Middle frontal gyrus (tissue), 1 donor: ENCODE data around the gene SPDYE4.
"Not testable (repeated sequence)": the region's sequence is repeated elsewhere in the genome, so short reads cannot be mapped to it uniquely, and the experiment has no call there.

ENCODE experiments used
- DNase-seq: peaks from one replicate; pipeline ENCODE4 v3.0.0-alpha.2; 2015; ENCODE audit warnings: low spot score; ENCODE audit errors: extremely low spot score

SPDYE4 gene, protein sequence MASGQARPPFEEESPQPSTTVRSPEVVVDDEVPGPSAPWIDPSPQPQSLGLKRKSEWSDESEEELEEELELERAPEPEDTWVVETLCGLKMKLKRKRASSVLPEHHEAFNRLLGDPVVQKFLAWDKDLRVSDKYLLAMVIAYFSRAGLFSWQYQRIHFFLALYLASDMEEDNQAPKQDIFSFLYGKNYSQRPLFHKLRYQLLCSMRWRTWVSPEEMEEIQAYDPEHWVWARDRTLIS

DNA sequence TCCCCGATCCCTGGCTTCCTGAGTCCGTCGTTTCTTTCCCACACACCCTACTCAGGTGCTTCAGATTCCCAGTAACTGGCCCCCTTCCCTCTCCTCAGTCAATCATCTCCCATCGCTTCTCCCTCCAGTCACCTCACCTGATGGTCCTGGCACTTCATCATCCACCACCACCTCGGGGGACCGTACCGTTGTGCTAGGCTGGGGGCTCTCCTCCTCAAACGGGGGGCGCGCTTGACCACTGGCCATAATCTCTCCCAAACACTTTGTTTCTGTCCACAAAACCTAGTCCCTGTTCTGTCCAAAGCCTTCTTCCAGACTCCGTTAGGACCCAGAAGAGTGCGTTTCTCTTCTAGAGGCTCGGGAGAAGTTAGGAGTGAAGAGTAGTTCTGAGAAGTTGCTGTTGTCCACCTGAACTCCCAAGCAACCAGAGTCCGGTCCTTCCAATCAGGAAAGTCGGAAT is at the start of gene SPDYE4:
Gene SPDYE4, minus strand, starts transcription at position 410 of the 460 bp plus-strand sequence. Its CDS starts 164 bp downstream, at position 246.
- no peak for DNase-seq

- no peak for DNase-seq
Measured at GRCh38 chr17:8806926-8807550, 48.7 kb upstream of the SPDYE4 start.

GRCh38 chr17:8806253-8806925 is 48.0 kb upstream of the SPDYE4 start:
- DNase-seq, result no peak

DNA sequence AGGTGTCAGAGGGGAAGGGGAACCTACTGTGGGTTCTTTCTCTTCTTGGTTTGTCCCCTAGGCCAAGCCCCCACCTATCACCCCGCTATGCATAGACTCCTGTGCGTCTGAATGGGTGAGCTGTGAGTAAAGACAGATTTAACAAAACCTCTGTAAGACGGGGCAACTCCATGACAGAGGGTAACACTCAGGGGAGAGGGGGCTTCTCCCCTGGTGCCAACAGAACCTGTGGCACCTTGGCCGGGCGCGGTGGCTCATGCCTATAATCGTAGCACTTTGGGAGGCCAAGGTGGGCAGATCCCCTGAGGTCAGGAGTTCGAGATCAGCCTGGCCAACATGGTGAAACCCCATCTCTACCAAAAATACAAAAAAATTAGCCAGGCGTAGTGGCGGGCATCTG is 47.0 kb upstream of the SPDYE4 start:
- DNase-seq, result not testable (repeated sequence)

DNA sequence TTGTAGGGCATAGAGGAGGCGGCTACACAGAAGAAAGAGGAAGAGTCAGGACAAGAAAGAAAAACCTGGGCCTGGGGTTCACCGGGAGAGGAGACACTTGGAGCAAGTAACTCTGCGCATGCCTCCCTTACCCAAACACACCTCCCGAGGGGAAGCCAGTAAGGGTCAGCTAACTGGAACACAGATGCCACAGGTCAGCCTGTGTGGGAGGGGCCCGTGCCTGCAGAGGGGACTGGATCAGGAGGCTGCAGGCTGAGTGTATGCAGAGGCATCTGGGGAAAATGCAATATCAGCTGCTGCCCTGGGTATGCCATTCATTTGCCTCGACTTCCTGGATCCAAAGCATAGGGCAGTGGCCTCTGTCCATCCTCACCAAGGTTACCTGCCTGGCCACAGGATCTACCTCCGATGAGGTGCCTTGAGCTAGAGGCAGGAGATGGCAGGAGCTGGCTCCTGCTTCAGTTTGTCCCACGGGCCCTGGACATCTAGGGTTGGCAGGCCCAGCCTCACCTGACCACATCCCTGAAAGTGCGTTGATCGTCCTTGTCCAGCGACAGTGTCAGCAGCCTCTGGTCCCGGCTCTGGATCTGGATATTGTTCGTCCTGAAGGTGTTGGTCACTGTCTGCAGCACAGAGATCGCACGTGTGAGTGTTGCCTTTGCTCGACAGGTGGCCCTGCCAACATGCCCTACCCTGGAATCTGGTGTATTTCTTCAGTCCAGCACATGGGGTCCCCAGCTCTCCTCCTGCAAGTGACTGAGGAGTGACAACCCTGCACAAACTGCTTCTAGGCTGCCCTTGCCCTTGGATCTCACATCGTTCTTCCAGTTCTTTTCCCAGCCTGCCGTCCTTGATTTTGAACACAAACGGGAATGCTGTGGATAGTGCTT is 45.4 kb upstream of the SPDYE4 start:
- no peak for DNase-seq

DNA sequence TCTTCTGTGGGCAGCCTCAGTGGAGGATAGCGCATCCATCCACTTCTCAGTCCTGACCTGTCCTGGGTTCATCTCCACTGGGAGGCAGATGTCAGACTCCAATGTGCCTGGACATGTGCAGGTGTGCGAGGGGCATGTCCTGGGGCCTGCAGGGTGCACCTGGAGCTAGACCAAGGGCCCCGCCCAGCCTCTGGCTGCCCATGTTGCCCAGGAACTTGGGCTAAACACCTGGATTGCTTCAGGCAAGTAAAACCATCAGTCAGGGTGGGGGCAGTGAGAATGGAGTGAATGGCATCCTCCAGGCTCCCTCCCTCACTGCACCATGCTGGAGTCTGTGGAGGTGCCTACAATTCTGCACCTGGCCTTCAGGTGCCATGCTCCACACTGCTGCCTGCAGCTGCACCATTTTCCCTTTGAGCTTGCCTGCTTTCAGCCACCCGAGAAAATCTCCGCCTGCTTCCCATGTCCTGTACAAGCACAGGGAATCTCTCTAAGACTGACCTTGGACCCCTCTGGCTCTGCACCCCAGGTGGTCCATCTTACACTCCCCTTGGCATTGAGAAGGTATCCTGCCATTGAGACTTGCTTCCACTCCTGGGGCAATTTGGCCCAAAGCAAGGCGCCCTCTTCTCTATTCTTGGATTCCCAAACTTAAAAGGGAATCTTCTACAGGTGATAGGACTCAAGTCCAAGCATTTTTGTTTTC is 42.9 kb upstream of the SPDYE4 start:
- no peak for DNase-seq

GRCh38 chr17:8800656-8801055 is 42.3 kb upstream of the SPDYE4 start:
- no peak for DNase-seq

DNA sequence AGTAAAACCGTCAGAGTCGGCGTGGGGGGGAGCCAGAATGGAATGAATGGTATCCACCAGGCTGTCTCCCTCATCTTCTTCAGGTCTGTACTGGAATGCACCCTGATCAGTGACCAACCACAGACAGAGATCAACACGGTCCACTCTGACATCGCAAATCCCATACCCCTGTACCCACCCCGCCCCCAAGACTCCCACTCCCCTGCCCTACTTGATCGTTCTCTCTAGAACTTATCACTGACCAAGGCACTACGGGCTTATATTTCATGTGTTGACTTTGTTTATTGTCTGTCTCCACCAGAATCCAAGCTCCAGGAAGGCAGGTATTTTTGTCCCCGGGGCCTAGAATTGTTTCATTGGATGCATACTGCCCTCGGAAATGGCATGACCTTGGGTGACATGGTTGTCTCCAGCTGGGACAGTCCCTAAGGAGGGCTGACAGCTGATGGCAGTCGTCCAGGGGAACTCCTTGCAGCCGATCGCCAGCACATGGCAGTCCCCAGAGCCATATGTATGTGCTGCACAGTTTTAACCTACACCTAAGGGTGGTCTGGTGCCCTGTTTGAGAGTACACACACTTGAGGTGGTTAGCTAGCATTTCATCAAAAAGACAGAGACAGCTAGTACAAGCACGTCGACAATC is 41.3 kb upstream of the SPDYE4 start:
- no peak for DNase-seq

DNA sequence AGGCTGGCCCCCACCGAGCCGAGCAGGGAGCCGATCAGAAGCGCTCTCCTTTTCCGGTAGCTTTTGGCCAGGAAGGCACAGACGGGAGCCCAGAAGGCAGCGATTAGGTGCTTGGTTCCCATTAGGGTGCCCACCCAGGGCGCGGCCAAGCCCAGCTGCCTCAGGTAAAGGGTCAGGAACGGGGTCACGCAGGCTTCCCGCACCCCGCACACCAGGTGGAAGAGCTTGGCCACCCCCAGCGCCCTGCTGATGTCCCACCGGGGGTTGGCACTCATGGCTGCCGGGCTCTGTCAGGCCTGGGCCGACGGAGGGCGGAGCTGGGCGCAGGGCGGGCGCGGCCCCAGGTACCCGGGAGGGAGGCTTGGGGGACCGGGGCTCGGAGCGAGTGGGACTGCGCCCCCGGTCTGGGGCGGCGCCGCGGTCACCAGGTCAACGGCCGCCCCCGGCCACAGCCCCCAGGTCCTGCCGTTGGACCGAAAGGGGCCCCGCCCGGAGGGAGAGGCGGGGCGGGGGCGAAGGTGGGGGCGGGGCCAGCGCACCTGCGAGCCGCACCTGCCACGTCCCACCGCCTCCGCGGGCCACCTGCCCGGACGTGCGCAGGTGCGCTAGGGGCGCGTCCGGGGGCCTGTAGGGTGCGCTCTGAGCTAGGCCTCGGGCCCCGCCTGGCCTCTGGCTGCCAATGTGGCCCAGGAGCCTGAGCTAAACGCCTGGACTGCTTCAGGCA is 40.7 kb upstream of the SPDYE4 start, which contains the start of gene MFSD6L:
Gene MFSD6L, minus strand, starts transcription at position 520 of the 724 bp plus-strand sequence. Its CDS starts 245 bp downstream, at position 275.
- no peak for DNase-seq

DNA sequence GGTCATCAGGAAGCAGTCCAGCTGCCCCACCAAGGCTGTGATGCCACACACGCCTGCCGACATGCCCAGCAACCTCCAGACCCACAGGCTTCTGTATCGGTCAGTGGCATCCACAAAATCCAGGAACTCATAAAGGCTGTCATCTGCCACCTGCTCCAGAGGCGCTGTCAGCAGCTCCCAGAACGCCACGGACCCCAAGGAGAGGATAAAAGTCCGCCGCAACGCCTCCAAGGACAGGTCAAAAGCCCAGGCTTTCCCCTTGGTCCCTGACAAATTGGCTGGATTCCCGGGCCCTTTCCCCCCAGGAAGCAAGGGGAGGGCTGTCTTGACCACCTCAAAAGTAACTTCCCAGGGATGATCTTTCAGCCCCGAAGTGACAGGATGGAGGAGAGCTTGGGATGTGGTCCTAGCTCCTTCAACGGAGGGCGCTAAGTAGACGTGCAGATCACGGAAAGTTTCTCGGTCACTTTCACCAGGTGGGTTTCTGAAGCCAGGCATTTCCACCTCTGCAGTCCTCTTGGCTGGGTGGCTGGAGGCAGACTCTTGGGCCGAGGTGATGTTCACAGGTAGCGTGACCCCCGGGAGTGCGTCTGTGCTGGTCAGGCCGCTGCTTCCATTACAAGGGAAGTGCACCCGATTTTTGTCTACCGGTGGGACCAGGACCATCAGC is 40.0 kb upstream of the SPDYE4 start:
- no peak for DNase-seq

DNA sequence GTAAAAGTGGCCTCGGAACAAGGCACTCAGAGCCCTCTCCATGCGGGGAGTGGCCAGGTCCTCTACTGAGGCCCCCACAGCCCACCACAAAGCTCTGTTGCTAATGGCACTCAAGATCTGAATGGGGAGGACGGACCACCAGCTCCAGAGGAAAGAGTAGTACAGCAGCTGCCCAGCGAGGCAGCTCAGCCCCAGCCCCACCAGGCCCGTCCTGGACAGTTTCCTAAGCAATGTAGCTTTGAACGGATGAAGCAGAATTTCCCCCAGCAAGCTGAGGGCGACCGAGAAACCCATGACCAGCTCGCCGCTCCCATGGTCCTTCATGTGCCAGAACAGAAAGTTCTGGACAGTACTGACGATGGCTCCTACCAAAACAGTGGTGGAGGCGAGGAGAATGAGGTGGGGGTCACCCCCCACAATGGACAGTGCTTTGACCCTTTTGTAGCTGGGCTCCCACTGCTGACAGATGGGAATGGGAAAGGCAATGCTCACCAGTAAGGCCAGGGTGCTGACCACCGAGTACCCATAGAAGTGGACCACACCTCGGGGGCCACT is 39.4 kb upstream of the SPDYE4 start:
- no peak for DNase-seq

DNA sequence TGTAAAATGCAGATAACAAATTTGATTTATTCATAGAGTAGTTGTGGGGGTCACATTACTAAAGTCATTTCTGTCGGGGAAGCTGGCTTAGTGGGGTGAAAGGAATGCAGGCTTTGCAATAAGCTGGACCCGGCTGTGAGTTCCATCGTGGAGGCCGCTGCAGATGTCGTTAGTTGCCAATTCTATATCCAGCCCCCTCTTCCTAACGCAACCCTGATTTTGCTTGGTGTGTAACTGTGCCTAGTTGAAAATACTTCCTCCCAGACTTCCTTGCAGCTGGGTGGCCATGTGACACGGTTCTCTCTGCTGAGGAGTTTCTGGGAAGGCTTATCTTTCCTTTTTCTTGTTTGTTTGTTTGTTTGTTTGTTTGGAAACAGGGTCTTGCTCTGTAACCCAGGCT is 36.3 kb upstream of the SPDYE4 start:
- no peak for DNase-seq

GRCh38 chr17:8793649-8794048 is 35.3 kb upstream of the SPDYE4 start:
- no peak for DNase-seq

DNA sequence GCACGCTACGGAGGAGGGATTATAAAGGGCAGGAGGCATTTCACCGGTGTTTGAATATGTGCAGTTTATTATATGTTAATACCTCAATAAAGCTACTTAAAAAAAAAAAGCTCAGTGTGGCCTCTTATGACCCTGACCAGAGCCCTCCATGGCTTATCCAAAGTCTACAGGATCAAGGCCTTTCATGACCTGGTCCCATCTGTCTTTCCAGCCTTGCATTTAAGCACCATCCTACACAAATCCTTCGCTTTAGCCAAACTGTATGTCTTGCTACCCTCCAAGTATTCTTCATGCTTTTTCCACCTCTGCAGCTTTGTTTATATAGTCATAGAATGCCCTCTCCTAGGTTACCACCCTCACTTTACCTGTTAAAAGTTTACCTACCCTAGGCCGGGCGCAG is 34.3 kb upstream of the SPDYE4 start:
- no peak for DNase-seq

- DNase-seq, result no peak
Measured at GRCh38 chr17:8791910-8792270, 33.5 kb upstream of the SPDYE4 start.

GRCh38 chr17:8791248-8791909 is 33.0 kb upstream of the SPDYE4 start:
- DNase-seq, result no peak

GRCh38 chr17:8789743-8790142 is 31.4 kb upstream of the SPDYE4 start:
- DNase-seq, result no peak

- no peak for DNase-seq
Measured at GRCh38 chr17:8788998-8789397, 30.7 kb upstream of the SPDYE4 start.
